NCI-H1436 (cell line): ENCODE results near the gene RTBDN.
"Not testable (repeated sequence)": the region's sequence is repeated elsewhere in the genome, so short reads cannot be mapped to it uniquely, and the experiment has no call there.

Experiments
- DNase-seq: peaks from one replicate; lab custom pipeline; 2025; lab: John Stamatoyannopoulos, UW

The RTBDN gene

DNA sequence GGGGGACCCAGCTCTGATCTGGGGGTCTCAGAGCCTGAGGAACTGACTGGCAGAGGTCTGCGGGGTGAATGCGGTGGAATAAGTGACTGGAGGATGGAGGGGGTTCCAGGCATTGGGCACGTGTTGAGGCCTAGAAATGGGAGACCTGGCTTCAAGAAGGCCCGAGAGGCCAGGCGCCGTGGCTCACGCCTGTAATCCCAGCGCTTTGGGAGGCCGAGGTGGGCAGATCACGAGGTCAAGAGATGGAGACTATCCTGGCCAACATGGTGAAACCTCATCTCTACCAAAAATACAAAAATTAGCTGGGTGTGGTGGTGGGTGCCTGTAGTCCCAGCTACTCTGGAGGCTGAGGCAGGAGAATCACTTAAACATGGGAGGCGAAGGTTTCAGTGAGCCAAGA is 16.6 kb downstream of the RTBDN start:
- not testable (repeated sequence) for DNase-seq

DNA sequence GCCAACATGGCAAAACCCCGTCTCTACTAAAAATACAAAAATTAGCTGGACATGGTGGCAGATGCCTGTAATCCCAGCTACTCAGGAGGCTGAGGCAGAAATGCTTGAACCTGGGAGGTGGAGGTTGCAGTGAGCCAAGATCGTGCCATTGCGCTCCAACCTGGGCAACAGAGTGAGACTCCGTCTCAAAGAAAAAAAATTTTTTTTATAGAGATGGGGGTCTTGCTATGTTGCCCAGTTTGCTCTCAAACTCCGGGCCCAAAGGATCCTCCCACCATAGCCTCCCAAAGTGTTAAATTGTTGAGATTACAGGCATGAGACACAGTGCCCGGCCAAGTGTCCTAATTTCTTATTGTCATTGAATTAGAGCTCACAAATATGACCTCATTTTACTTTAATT is 17.2 kb downstream of the RTBDN start:
- DNase-seq, result not testable (repeated sequence)

DNA sequence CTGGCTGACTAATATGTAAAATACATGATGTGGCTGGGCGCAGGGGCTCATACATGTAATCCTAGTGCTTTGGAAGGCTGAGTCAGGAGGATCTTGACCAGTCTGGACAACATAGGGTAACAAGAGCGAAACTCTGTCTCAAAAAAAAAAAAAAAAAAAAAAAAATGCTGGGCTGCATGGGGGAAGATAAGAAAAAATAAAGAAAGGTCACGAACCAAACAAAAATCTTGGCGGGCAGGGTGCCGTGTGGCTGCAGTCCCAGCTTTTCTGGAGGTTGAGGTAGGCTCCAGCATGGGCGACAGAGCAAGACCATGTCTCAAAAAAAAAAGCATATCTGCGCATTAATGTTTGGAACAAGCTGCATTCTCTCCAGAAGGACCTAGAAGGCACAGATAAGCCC is 19.3 kb downstream of the RTBDN start:
- DNase-seq, result no peak

DNA sequence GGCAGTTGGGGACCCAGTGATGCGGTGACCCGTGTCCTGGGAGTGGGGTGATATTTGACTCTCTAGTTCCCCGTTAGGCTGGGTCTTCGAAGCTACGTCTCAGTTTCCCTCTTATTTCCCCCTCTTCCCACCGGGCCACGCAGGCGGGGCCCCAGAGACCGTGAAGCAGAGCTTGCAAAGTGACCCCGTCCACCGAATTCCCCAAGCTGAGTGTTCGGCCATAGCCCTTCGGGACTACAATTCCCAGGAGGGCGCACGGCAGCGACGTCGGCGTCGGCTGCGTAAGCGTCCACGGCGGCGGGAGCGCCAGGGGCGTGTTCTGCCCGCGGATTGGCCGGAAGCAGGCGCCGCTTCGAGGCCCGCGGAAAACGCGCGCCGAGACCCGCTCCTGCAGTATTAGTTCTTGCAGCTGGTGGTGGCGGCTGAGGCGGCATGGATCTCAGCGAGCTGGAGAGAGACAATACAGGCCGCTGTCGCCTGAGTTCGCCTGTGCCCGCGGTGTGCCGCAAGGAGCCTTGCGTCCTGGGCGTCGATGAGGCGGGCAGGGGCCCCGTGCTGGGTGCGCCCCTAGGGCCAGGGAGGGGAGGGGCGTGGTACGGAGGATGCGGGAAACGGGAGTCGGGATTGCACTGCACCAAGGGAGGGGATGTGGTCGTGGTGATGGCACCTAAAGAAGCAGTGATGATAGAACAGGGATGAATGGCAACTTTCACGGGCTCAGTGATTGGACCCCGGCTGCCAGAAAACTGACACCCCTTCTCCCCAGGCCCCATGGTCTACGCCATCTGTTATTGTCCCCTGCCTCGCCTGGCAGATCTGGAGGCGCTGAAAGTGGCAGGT is 27.9 kb downstream of the RTBDN start, which contains the start of gene RNASEH2A:
TSS of gene RNASEH2A (plus strand) at position 343 of the 840 bp plus-strand sequence. CDS start at position 433, 90 bp downstream.
- peak; percentile 90 for DNase-seq

DNA sequence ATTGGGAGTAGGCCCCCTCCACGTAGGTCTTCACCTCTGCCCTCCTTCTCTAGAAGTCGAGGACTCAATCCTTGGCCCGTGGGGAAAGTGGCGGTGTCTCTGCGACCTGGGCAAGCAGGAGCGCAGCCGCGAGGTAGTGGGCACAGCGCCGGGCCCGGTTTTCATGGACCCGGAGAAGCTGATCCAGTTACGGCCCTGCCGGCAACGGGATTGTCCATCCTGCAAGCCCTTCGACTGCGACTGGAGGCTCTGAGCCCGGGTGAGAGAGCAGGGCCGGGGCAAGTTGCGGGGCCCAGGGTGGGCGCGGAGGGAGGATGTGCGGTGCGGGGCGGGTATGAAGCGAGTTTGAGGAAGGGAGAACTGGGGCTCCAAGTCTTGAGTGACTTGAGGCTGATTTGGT is 30.3 kb downstream of the RTBDN start:
- DNase-seq, result no peak

DNA sequence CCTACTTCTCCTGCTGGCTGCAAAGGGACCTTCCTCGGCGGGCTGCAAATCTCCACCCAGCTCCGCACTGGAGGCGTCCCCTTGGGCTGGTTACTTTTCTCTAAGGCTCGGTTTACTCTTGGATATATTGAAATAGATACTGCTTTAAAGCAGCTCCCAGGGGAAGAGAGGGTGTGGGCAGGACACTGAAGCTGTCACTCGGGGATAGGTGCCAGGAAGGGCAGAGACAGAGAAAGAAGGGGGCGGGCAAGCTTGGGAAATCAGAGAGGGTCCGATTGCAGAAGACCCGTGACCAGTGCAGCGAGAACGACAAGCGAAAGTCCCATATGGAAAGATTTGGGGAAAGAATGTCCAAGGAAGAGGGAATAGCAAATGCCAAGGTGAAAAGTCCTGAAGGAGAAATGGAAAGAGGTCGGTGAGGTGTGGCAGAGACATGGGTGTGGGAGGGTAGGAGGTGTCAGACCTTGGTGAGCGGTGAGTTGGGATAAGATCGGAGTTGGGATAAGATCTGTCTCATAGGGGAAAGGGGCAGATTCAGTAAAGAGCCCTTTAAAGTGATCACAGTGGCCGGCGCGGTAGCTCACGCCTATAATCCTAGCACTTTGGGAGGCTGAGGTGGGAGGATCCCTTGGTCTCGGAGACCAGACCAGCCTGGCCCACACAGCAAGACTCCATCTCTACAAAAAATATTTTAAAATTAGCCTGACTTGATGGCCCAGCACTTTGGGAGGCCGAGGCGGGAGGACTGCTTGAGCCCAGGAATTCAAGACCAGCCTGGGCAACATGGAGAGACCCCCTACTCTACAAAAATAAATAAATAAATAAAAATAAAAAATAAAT is 31.9 kb downstream of the RTBDN start:
- DNase-seq, result no peak

DNA sequence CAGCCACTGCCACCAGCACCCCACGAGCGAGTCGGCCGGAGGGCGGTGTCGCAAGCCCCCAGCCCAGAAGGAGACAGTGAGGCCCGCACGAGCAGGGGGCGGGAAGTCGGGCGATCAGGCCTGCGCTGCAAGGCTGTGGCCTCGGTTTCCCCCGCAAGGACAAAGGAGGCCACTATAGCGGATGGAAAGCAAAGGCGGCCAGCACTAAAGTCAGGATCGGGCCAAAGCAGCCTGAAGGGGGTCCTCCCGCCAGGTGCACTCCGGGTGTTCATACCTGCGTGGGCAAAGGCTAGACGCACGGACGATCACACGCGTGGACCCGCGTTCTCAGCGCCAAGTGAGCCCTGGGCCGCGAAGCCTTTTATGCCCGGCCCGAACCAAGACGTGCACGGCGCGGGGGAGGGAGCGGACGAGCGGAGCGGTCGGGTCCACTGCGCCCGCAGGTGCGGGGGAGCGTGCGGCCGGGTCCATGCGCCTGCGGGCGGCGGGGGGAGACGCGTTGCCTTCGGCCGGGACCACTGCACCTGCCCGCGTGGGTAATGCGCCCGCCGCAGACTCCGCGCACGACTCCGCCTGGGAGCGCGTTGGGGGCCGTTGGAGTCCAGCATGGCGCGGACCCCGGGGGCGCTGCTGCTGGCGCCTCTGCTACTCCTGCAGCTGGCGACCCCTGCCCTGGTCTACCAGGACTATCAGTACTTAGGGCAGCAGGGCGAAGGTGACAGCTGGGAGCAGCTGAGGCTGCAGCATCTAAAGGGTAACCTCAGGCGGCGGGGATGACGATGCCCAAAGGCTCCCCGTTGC is 32.7 kb downstream of the RTBDN start, which contains the start of the genes PRDX2 and THSD8:
TSS of gene PRDX2 (minus strand) at position 335 of the 801 bp plus-strand sequence. CDS start 539 bp downstream, outside the sequence.
TSS of gene THSD8 (plus strand) at position 604 of the 801 bp plus-strand sequence. CDS start at position 607, 3 bp downstream.
- DNase-seq, result peak; percentile 88

DNA sequence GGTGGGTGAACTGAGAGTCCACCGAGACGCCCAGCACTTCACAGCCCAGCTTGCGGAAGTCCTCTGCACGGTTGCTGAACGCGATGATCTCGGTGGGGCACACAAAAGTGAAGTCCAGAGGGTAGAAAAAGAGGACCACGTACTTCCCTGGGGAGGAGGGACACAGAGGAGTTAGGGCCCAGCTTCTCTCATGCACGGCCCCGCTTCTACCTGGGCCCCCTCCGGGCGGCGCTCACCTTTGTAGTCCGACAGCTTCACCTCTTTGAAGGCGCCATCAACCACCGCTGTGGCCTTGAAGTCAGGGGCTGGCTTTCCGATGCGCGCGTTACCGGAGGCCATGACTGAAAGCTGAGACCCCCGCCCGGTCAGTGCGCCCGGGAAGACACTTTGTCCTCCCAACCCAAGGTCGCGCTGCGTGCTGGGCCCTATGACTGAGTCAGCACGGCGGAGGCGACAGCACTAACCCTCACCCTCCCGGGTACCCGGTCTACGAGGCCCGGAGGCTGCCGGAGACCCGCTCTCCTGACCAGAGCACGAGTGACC is 33.4 kb downstream of the RTBDN start:
- no peak for DNase-seq

DNA sequence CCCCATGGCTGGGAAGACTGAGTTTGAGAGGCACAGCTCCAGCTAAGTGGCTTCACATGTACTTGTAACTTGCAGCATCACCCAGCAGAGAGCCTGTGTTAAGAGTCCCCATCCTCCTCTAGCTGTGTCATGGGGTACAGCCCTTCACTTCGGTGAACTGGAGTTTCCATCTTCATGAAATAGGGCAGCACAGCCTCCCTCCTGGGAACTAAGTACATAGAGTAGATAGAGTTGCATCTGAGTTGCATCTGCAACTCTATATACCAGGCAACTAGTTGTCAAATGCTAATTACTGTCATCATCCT is 34.0 kb downstream of the RTBDN start:
- DNase-seq, result no peak

DNA sequence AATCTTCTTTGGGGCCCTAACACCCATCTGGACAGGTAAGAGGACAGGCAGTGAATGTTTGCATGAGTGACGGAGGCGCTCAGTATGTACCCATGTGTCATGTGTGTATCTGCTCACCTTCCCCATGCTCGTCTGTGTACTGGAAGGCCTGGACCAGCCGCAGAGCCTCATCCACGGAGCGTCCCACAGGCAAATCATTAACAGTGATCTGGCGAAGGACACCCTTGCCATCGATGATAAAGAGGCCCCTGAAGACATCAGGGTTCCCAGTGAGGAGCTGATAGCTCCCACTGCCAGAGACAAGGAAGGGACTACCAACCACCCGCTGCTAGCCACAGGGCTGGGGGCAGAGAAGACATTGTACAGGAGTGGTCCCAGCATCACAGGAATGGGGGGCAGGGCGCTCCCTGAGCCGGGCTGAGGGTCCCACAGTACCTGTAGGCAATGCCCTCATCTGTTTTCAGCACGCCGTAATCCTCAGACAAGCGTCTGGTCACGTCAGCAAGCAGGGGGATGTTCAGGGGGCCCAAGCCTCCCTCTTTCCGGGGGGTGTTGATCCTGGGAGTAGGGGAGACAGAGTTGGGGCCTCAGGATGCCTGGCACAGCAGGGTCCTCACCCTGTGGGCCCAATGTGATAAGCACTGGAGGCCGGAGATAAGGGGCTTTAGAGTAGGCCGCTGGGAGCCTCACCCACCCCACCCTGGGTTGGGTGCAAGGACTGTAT is 34.5 kb downstream of the RTBDN start:
- no peak for DNase-seq

DNA sequence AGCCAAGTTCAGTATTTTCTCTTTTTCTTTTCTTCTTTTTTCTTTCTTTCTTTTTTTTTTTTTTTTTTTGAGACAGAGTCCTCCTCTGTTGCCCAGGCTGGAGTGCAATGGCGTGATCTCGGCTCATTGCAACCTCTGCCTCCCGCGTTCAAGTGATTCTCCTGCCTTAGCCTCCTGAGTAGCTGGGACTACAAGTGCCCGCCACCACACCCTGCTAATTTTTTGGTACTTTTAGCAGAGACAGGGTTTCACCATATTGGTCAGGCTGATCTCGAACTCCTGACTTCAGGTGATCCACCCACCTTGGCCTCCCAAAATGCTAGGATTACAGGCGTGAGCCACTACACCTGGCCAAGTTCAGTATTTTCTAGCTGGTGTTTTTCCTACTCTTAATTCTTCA is 36.8 kb downstream of the RTBDN start:
- not testable (repeated sequence) for DNase-seq

DNA sequence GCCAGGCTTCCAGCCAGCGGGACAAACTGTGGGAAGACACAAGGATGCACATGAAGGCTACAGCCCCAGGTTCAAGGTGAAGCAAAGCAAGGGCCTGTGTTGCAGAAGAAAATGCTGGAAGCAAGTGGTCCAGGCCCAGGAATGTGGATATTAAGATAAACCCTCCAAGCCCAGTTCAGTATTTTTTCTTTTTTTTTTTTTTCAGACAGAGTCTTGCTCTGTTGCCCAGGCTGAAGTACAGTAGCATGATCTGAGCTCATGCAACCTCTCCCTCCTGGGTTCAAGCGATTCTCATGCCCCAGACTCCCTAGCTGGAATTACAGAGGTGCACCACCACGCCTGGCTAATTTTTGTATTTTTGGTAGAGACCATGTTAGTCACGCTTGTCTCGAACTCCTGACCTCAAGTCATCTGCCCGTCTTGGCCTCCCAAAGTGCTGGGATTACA is 37.2 kb downstream of the RTBDN start:
- DNase-seq, result no peak

DNA sequence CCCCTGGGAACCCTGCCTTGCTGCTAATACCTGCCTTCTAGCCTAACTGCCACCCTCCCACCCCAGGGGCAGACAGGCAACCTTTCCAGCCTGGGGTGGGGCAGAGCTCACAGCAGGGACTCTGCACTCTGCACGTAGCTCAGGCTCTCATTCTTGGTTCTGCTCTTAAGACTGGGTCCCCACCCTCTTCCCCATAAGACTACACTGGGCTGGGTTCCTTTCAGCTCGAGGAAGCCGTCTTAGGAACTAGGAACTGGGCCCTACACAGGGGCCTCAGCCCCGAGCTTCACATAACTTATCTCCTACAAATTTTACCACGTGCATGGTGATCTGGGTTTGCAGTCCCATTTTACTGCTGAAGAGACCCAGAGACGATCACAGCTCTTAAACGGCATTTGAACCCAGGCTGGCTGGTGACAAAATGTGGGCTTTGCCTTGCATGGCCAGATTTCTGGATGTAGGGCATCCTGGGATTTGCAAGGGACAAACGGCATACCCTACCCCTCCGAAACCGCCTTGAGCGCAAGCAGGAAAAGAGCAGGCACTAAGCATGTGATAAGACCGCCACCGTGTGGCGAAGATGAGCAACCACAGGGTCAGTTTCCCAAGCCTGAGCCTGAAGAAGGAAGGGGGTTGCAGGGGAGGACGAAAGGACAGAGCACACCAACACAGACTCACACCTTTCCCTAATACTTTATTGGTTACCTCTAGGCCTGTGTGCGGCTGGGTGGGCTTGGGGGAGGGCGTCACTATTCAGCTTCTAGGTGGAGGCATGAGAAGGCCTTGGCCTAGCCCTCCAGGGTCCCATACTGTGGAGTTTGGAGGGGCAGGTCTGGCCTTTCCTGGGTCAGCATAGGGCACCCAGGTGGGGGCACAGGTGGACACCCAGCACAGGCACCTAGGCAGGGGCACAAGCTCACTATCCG is 38.0 kb downstream of the RTBDN start:
- DNase-seq, result peak; percentile 78

DNA sequence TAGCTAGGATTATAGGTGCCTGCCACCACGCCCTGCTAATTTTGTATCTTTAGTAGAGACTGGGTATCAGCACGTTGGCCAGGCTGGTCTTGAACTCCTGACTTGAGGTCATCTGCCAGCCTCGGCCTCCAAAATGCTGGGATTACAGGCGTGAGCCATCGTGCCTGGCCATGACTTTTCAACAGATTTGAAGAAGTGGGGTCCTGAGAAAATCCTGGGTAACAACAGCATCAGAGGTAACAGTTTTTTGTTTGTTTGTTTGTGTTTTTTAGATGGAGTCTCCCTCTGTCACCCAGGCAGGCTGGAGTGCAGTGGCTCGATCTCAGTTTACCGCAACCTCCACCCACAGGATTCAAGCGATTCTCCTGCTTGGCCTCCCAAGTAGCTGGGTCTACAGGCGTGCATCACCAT is 39.4 kb downstream of the RTBDN start:
- no peak for DNase-seq

DNA sequence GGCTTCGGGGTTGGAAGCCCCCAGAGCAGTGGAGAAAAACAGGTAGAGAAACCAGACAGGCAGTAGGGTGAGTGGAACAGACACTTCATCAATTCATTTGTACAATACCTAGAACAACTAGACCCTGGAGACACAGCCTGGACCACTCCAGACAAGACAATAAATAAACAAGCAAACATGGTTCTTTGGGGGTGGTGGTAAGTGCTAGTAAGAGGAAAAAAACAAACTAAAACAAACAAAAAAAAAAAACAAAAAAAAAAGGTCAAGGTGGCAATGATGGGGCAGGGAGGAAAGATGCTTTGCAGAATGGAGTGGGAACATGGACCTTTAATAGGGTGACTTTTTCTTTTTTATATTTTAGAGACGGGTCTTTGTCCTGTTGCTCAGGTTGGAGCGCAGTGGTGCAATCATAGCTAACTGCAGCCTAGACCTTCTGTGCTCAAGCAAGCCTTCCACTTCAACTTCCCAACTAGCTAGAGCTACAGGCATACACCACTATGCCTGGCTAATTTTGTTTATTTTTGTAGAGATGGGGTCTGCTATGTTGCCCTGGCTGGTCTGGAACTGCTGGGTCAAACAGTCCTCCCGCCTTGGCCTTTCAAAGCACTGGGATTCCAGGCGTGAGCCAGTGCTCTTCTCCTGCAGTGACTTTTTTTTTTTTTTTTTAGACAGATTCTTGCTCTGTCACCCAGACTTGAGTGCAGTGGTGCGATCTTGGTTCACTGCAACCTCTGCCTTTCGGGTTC is 40.0 kb downstream of the RTBDN start:
- DNase-seq, result no peak

DNA sequence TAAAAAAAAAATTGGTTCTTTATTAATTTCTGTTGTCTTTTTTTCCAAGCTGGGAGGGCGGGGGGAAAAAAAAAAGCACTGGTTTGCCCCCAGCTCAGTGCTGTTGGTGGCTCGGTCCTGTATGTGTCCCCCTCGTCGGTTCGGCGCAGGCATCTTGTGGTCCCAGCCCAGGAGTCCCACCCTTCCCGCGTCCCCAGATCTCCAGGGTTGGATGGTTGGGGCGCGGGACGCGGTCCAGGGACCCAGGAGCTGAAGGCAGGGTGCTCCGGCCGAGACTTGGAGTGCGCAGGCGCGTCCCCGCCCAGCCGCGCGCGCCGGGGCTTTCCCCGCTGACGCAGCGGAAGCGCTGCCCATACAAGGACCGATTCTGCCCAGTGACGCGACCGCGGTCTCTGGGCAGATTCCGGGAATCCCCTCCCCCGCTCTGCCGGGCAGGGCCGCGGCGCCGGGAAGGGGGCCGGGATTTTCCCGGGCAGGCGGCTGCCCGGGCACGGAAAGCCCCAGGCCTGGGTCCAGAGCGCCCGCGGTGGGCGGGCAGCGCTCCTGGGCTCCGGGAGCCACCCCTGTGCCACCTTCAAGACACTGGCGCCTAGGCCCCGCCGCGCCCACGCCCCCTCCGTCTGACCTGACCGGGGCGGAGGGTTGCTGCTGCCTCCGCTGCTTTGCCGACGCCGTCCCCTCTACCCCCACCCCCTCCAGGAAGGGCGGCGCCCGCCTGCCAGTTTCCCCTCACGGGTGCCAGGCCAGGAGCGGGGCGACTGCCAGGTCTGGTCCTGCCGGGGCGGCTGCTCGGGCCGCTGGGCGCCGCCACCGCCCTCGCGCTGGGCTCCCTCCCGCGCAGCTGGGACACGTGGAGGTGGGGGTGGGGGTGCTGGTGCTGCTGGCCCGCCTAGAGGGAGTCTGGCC is 40.8 kb downstream of the RTBDN start:
- DNase-seq, result peak; percentile 89

DNA sequence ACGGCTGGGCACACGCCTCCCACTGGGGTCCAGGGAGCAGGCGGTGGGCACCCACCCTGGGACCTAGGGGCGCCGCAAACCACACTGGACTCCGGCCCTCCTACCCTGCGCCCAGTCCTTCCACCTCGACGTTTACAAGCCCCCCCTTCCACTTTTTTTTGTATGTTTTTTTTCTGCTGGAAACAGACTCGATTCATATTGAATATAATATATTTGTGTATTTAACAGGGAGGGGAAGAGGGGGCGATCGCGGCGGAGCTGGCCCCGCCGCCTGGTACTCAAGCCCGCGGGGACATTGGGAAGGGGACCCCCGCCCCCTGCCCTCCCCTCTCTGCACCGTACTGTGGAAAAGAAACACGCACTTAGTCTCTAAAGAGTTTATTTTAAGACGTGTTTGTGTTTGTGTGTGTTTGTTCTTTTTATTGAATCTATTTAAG is 41.5 kb downstream of the RTBDN start:
- no peak for DNase-seq
